ENCODE data around the gene KRTAP2-1. TPM values are rescaled to one million over a fixed set of nuclear protein-coding genes. Genes with fewer than 3 reads are reported as not detected.
"Not testable (repeated sequence)": the region's sequence is repeated elsewhere in the genome, so short reads cannot be mapped to it uniquely, and the experiment has no call there.

Gene KRTAP2-1
- total RNA-seq, 2 donors from 2014 or later: not detected

DNA sequence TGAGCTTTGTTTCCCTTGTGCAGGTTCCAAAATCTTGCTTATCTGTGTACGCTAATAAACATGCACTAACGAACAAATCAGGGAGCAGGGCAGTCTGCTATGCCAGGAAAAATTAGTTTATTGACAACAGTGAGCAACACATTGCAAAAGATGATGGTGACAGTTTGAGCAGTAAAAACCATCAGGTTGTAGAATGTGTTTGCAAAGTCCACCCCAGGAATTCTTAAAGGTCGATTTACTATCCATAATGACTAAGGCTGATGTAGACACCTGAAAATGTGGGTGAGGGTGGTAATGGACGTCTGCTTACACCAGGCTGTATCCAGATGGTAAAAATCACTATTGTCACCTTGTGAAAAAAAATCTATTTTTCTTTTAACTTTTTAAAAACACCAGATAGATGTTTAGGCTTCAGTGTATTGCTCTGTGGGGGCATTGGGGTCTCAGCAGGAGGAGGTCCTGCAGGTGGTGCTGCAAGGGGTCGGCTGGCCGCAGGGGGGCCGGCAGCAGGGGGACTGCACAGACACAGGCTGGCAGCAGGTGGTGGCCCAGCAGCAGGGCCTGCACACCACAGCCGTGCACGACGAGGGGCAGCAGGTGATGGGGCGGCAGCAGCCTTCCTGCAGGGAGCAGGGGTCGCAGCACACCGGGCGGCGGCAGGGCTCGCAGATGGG lies 18.0 kb upstream of the KRTAP2-1 start:
- ATAC-seq: peak in 1 of 2 donors; percentile 7
- not testable (repeated sequence) for H3K27ac Mint-ChIP-seq; H3K4me3 Mint-ChIP-seq; H3K36me3 Mint-ChIP-seq; DNase-seq (ENCODE audit: low spot score); H3K9me3 Mint-ChIP-seq; H3K4me1 Mint-ChIP-seq (ENCODE audit: low read depth in 2 of 2)
- peaks cover 20 to 39% of the 10 kb centered on the region in 2 donors for H3K27me3 Mint-ChIP-seq

- DNase-seq (ENCODE audit: low spot score) (no peak), ATAC-seq (no peak)
- H3K27me3 Mint-ChIP-seq: peaks cover 23 to 43% of the 10 kb centered on the region in 2 donors
- no peaks in the 10 kb centered on the region for H3K4me1 Mint-ChIP-seq (ENCODE audit: low read depth in 2 of 2)
- no peaks in the 10 kb centered on the region for H3K36me3 Mint-ChIP-seq
- H3K9me3 Mint-ChIP-seq: no peaks in the 10 kb centered on the region
- H3K27ac Mint-ChIP-seq: no peak overlapping the region
- H3K4me3 Mint-ChIP-seq: no peak overlapping the region
Measured at GRCh38 chr17:41064301-41064700, 17.2 kb upstream of the KRTAP2-1 start.

- Mint-ChIP-seq H3K36me3 (no peaks in the 10 kb centered on the region), H3K4me1 (ENCODE audit: low read depth in 2 of 2) (no peaks in the 10 kb centered on the region), H3K27me3 (peaks cover 26 to 48% of the 10 kb centered on the region in 2 donors), H3K9me3 (no peaks in the 10 kb centered on the region), H3K27ac (no peak overlapping the region), H3K4me3 (no peak overlapping the region)
- no peak for DNase-seq (ENCODE audit: low spot score)
- no peak for ATAC-seq
Measured at GRCh38 chr17:41063449-41063848, 16.3 kb upstream of the KRTAP2-1 start.

- Mint-ChIP-seq H3K9me3 (no peaks in the 10 kb centered on the region), H3K36me3 (peaks cover 4% of the 10 kb centered on the region), H3K27me3 (peaks cover 34 to 57% of the 10 kb centered on the region in 2 donors), H3K27ac (no peak overlapping the region), H3K4me3 (no peak overlapping the region), H3K4me1 (ENCODE audit: low read depth in 2 of 2) (no peaks in the 10 kb centered on the region)
- ATAC-seq: no peak
- no peak for DNase-seq (ENCODE audit: low spot score)
Measured at GRCh38 chr17:41061964-41062363, 14.8 kb upstream of the KRTAP2-1 start.

DNA sequence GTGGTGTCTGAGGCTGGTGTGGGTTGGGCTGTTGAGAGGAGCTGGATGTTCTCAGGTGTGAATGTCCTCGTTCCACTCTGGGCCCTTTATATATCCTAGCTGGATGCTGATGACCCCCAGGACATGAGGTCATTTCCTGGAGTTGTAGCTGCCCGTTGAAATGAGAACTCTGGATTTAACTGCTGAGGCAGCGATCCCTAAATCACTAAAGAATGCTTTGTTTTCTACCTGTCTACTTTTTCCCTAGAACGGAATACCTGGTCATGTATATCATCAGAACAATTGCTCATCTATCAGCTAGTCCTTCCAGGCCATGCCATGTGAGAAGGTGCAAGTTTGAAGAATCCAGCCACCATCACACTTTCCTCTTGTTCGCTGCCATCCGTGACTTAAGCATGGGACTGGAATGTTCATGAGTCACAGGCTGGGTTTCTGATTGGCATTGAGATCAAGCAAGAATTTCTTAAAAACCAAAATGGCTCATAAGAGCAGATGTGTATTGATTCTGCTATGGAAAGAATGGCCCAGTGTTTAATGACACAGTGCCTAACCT lies 13.0 kb upstream of the KRTAP2-1 start, which contains the start of gene KRTAP2-3:
TSS of gene KRTAP2-3 (minus strand) at position 63 of the 553 bp plus-strand sequence. CDS start 64 bp downstream, outside the sequence.
- Mint-ChIP-seq H3K4me1 (ENCODE audit: low read depth in 2 of 2) (no peaks in the 10 kb centered on the region), H3K27me3 (peaks cover 35 to 59% of the 10 kb centered on the region in 2 donors)
- no peak for ATAC-seq

DNA sequence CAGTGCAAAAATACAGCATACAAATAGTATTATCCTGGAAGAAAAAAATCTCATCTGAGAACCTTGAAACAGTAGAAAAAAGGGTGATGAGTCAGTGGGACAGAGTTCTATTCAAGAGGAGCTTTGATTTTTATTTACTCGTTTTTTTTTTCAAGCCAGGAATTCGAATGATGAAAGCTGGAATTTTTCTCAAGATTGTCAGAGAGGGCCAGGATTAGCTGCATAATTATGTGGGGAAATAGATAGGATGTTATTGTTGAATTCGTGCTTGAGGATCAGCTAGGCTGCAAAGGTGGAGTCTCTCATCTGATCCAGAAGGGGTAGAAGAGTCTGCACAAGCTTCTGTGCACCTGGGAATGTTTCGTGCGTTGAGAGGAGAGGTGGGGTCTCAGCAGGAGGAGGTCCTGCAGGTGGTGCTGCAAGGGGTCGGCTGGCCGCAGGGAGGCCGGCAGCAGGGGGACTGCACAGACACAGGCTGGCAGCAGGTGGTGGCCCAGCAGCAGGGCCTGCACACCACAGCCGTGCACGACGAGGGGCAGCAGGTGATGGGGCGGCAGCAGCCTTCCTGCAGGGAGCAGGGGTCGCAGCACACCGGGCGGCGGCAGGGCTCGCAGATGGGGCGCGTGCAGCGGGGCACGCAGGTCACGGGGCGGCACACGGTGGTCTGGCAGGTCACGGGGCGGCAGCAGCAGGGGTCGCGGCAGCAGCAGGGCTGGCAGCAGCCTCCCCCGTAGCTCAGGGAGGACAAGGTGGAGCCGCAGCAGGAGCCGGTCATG lies 12.3 kb upstream of the KRTAP2-1 start:
- not testable (repeated sequence) for H3K9me3 Mint-ChIP-seq; H3K4me3 Mint-ChIP-seq; H3K27ac Mint-ChIP-seq; H3K36me3 Mint-ChIP-seq; DNase-seq (ENCODE audit: low spot score); H3K4me1 Mint-ChIP-seq (ENCODE audit: low read depth in 2 of 2)
- peak in 1 of 2 donors; percentile 40 for ATAC-seq
- peaks cover 35 to 60% of the 10 kb centered on the region in 2 donors for H3K27me3 Mint-ChIP-seq

More for the DNA sequence above, 13.0 kb upstream of the KRTAP2-1 start, which contains the start of gene KRTAP2-3:
- no peak within 1 kb of the TSS for H3K4me3 Mint-ChIP-seq
- no peaks in the 10 kb centered on the region for H3K9me3 Mint-ChIP-seq
- DNase-seq (ENCODE audit: low spot score): no peak
- H3K36me3 Mint-ChIP-seq: peaks cover 4% of the 10 kb centered on the region
- H3K27ac Mint-ChIP-seq: no peak within 1 kb of the TSS

GRCh38 chr17:41058741-41059140 lies 11.6 kb upstream of the KRTAP2-1 start:
- Mint-ChIP-seq H3K4me1 (ENCODE audit: low read depth in 2 of 2) (no peaks in the 10 kb centered on the region), H3K36me3 (peaks cover 4% of the 10 kb centered on the region), H3K9me3 (no peaks in the 10 kb centered on the region), H3K4me3 (no peak overlapping the region), H3K27me3 (peaks cover 35 to 60% of the 10 kb centered on the region in 2 donors), H3K27ac (no peak overlapping the region)
- ATAC-seq (no peak), DNase-seq (ENCODE audit: low spot score) (no peak)

GRCh38 chr17:41057547-41057946 lies 10.4 kb upstream of the KRTAP2-1 start:
- ATAC-seq: no peak
- no peaks in the 10 kb centered on the region for H3K9me3 Mint-ChIP-seq
- no peak for DNase-seq (ENCODE audit: low spot score)
- no peak overlapping the region for H3K4me3 Mint-ChIP-seq
- no peaks in the 10 kb centered on the region for H3K4me1 Mint-ChIP-seq (ENCODE audit: low read depth in 2 of 2)
- peaks cover 4% of the 10 kb centered on the region for H3K36me3 Mint-ChIP-seq
- peaks cover 37 to 71% of the 10 kb centered on the region in 2 donors for H3K27me3 Mint-ChIP-seq
- no peak overlapping the region for H3K27ac Mint-ChIP-seq

DNA sequence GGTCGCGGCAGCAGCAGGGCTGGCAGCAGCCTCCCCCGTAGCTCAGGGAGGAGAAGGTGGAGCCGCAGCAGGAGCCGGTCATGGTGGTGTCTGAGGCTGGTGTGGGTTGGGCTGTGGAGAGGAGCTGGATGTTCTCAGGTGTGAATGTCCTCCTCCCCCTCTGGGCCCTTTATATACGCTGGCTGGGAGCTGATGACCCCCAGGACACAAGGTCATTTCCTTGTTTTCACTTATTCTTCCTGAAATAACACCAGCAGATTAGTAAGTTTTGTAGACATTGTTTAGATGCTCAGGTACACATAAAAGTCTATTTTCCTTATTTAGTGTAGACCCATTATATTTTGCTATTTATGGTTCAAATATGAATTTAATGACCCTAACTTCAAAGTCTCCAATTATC lies 8.0 kb upstream of the KRTAP2-1 start, which contains the start of gene KRTAP2-2:
TSS of gene KRTAP2-2 (minus strand) at position 101 of the 400 bp plus-strand sequence. CDS start at position 82, 19 bp downstream.
- peaks cover 26 to 54% of the 10 kb centered on the region in 2 donors for H3K27me3 Mint-ChIP-seq
- not testable (repeated sequence) for ATAC-seq; H3K27ac Mint-ChIP-seq; DNase-seq (ENCODE audit: low spot score); H3K4me1 Mint-ChIP-seq (ENCODE audit: low read depth in 2 of 2); H3K4me3 Mint-ChIP-seq; H3K36me3 Mint-ChIP-seq; H3K9me3 Mint-ChIP-seq

DNA sequence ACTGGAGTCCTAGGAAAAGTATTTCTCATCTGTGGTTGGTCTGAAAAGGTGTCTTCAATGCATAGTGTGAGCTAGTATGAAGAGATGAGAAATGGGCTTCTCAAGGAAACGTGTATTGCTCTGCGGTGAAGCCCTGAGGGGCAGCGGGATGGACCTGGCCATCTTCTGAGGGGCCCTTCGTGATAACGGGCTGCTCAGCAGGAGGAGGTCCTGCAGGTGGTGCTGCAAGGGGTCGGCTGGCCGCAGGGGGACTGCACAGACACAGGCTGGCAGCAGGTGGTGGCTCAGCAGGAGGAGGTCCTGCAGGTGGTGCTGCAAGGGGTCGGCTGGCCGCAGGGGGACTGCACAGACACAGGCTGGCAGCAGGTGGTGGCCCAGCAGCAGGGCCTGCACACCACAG lies 7.4 kb upstream of the KRTAP2-1 start:
- ATAC-seq: peak in 1 of 2 donors; percentile 36
- DNase-seq (ENCODE audit: low spot score): not testable (repeated sequence)

DNA sequence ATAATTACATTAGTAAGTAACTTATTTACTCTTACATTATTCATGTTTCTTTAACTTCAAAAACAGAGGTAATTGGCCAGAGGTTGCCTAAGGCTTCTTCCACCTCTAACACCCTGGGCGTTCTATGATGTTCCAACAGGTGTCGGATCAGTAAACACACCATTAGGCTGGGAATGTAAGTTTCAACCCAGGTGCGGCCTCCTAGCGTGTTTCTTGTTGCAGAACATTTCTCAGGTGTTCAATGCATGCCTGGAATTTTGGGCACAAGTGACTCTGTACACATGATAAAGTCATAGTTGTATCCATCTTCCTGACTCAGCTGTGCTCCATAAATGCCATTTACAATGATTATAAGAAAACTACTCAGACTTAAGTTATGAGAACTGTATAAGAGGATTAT lies 6.9 kb upstream of the KRTAP2-1 start:
- no peak for ATAC-seq
- H3K4me1 Mint-ChIP-seq (ENCODE audit: low read depth in 2 of 2): peaks cover 2% of the 10 kb centered on the region in 2 donors
- no peak overlapping the region for H3K4me3 Mint-ChIP-seq
- H3K27ac Mint-ChIP-seq: no peak overlapping the region
- DNase-seq (ENCODE audit: low spot score): no peak
- H3K9me3 Mint-ChIP-seq: no peaks in the 10 kb centered on the region
- peaks cover 24 to 47% of the 10 kb centered on the region in 2 donors for H3K27me3 Mint-ChIP-seq
- peaks cover 4% of the 10 kb centered on the region for H3K36me3 Mint-ChIP-seq

More for the DNA sequence above, 7.4 kb upstream of the KRTAP2-1 start:
- not testable (repeated sequence) for H3K9me3 Mint-ChIP-seq; H3K4me1 Mint-ChIP-seq (ENCODE audit: low read depth in 2 of 2); H3K27ac Mint-ChIP-seq; H3K36me3 Mint-ChIP-seq; H3K4me3 Mint-ChIP-seq
- peaks cover 27 to 52% of the 10 kb centered on the region in 2 donors for H3K27me3 Mint-ChIP-seq

GRCh38 chr17:41052566-41052965 lies 5.5 kb upstream of the KRTAP2-1 start:
- Mint-ChIP-seq H3K27me3 (peaks cover 19 to 43% of the 10 kb centered on the region in 2 donors), H3K4me3 (no peak overlapping the region), H3K4me1 (ENCODE audit: low read depth in 2 of 2) (peaks cover 4 to 5% of the 10 kb centered on the region in 2 donors), H3K9me3 (no peaks in the 10 kb centered on the region), H3K27ac (no peak overlapping the region), H3K36me3 (peaks cover 2% of the 10 kb centered on the region)
- DNase-seq (ENCODE audit: low spot score): no peak
- no peak for ATAC-seq

GRCh38 chr17:41049110-41049509 lies 2.0 kb upstream of the KRTAP2-1 start:
- no peak overlapping the region for H3K27ac Mint-ChIP-seq
- H3K36me3 Mint-ChIP-seq: no peaks in the 10 kb centered on the region
- no peak overlapping the region for H3K4me3 Mint-ChIP-seq
- H3K9me3 Mint-ChIP-seq: no peaks in the 10 kb centered on the region
- peaks cover 4 to 7% of the 10 kb centered on the region in 2 donors for H3K4me1 Mint-ChIP-seq (ENCODE audit: low read depth in 2 of 2)
- DNase-seq (ENCODE audit: low spot score): no peak
- no peak for ATAC-seq
- peaks cover 21 to 40% of the 10 kb centered on the region in 2 donors for H3K27me3 Mint-ChIP-seq

DNA sequence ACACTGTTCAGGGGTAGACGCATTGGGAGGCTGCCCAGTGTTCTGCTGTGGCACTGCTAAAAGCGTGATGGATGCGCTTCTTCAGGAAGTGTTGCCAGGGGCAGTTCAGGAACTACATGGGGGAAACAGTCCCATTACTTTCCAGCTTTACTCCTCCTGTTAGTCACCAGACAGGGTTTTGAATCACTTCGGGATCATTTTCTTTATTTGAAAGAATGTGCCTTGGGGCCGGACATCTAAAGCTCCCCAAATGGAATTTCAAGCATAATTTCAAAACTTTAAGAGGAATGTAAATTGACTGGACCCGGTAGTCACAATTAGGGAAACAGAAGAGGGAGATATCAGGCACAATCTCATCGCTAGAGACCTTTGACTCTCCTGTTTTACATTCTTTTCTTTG lies 1.3 kb upstream of the KRTAP2-1 start:
- peaks cover 3% of the 10 kb centered on the region for H3K36me3 Mint-ChIP-seq
- ATAC-seq (no peak), DNase-seq (ENCODE audit: low spot score) (no peak)
- H3K4me1 Mint-ChIP-seq (ENCODE audit: low read depth in 2 of 2): peaks cover 4 to 9% of the 10 kb centered on the region in 2 donors
- peaks cover 24 to 33% of the 10 kb centered on the region in 2 donors for H3K27me3 Mint-ChIP-seq
- H3K4me3 Mint-ChIP-seq: no peak overlapping the region
- H3K9me3 Mint-ChIP-seq: peaks cover 2% of the 10 kb centered on the region
- no peak overlapping the region for H3K27ac Mint-ChIP-seq

Measured in natural killer cell treated with Interleukin-12 subunit alpha and Interleukin-12 subunit beta and Interleukin-15 and Interleukin-18, amount 100 ng/mL, for 72 hours (primary cell).